ENCODE results near the gene CPN2. TPM values are rescaled to one million over a fixed set of nuclear protein-coding genes. Genes with fewer than 3 reads are reported as not detected.

The CPN2 gene
- total and polyA plus RNA-seq, 2 experiments from 2014 or later = 0.10 to 0.14 TPM

- TF ChIP-seq STAT1 (IDR thresholded peaks at IDR 0.05; ENCODE audit: unreplicated experiment) = no peak
- no peak for TF ChIP-seq ZNF462 (CRISPR knock-in tag; IDR thresholded peaks at IDR 0.05)
- no peak for TF ChIP-seq EZH2 (IDR thresholded peaks at IDR 0.05; ENCODE audit: low read depth, unreplicated experiment)
These were observed 57.5 kb downstream of the CPN2 start (continued) for GRCh38 chr3:194293546-194294198.

- H3K27me3 Mint-ChIP-seq (ENCODE audit: insufficient read depth, low read depth, poor library complexity) = peaks cover 9% of the 10 kb centered on the region
- no peak overlapping the region for H3K27ac Mint-ChIP-seq
- H3K4me3 Mint-ChIP-seq = no peak overlapping the region
- no peak for TF ChIP-seq CREB1 (CRISPR knock-in tag; IDR thresholded peaks at IDR 0.05; ENCODE audit: low read depth)
- TF ChIP-seq, protein P1, sequence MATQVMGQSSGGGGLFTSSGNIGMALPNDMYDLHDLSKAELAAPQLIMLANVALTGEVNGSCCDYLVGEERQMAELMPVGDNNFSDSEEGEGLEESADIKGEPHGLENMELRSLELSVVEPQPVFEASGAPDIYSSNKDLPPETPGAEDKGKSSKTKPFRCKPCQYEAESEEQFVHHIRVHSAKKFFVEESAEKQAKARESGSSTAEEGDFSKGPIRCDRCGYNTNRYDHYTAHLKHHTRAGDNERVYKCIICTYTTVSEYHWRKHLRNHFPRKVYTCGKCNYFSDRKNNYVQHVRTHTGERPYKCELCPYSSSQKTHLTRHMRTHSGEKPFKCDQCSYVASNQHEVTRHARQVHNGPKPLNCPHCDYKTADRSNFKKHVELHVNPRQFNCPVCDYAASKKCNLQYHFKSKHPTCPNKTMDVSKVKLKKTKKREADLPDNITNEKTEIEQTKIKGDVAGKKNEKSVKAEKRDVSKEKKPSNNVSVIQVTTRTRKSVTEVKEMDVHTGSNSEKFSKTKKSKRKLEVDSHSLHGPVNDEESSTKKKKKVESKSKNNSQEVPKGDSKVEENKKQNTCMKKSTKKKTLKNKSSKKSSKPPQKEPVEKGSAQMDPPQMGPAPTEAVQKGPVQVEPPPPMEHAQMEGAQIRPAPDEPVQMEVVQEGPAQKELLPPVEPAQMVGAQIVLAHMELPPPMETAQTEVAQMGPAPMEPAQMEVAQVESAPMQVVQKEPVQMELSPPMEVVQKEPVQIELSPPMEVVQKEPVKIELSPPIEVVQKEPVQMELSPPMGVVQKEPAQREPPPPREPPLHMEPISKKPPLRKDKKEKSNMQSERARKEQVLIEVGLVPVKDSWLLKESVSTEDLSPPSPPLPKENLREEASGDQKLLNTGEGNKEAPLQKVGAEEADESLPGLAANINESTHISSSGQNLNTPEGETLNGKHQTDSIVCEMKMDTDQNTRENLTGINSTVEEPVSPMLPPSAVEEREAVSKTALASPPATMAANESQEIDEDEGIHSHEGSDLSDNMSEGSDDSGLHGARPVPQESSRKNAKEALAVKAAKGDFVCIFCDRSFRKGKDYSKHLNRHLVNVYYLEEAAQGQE (IDR thresholded peaks at IDR 0.05; ENCODE audit: unreplicated experiment) = no peak
- TF ChIP-seq JUNB (IDR thresholded peaks at IDR 0.05; ENCODE audit: unreplicated experiment) = no peak
- no peak for TF ChIP-seq EZH2 (IDR thresholded peaks at IDR 0.05; ENCODE audit: low read depth, unreplicated experiment)
- TF ChIP-seq EZH2phosphoT487 (IDR thresholded peaks at IDR 0.05; ENCODE audit: unreplicated experiment) = no peak
- TF ChIP-seq POLR2AphosphoS5 (IDR thresholded peaks at IDR 0.05; ENCODE audit: low read depth) = no peak
- TF ChIP-seq STAT1 (IDR thresholded peaks at IDR 0.05; ENCODE audit: unreplicated experiment) = no peak
These were observed 58.8 kb downstream of the CPN2 start for GRCh38 chr3:194292331-194292730.

More at GRCh38 chr3:194292331-194292730, 58.8 kb downstream of the CPN2 start:
- Histone ChIP-seq H3K36me3 (ENCODE audit: insufficient read depth) (no peaks in the 10 kb centered on the region), H3K4me1 (ENCODE audit: insufficient read depth) (peaks cover 28% of the 10 kb centered on the region), H2AFZ (no peak overlapping the region), H3K4me2 (no peak overlapping the region), H3K27me3 (ENCODE audit: insufficient read depth) (no peaks in the 10 kb centered on the region), H3K27ac (ENCODE audit: low read depth) (no peak overlapping the region), H4K20me1 (replicated peaks; ENCODE audit: insufficient read depth) (no peaks in the 10 kb centered on the region), H3F3A (replicated peaks; ENCODE audit: low read depth) (0 out of 2 replicates have a peak, but pooled peaks cover 6% of the 10 kb centered on the region), H3K4me3 (no peak overlapping the region), H3K9me2 (ENCODE audit: insufficient read depth) (no peaks in the 10 kb centered on the region), H3K79me2 (replicated peaks; ENCODE audit: insufficient read depth) (no peaks in the 10 kb centered on the region)
- Mint-ChIP-seq H3K4me1 (peaks cover 25% of the 10 kb centered on the region), H3K9me3 (no peaks in the 10 kb centered on the region), H3K36me3 (ENCODE audit: low read depth) (no peaks in the 10 kb centered on the region; the same call in 2 of the 3 replicates)
- no peak for DNase-seq (ENCODE audit: low spot score)
- no peak for ATAC-seq

Measured in GM23338 (cell line).